Activated CD4-positive, alpha-beta T cell treated with anti-CD3 and anti-CD28 coated beads, Interleukin-2, amount 10 ng/mL, durations not matched to agents 24 days and 14 days (primary cell): Measurements from ENCODE around the gene PCDH8. TPM values are rescaled to one million over a fixed set of nuclear protein-coding genes. Genes with fewer than 3 reads are reported as not detected.

Experiments
- DNase-seq: peaks from one replicate; pipeline ENCODE4 v3.0.0; 2022
- H3K27ac Mint-ChIP-seq: one replicate; pipeline ENCODE4 v1.8.0; 2022; ENCODE audit warnings: mild to moderate bottlenecking, mixed read lengths
- H3K27me3 Mint-ChIP-seq: one replicate; pipeline ENCODE4 v1.8.0; 2022; ENCODE audit warnings: mixed read lengths
- H3K36me3 Mint-ChIP-seq: one replicate; pipeline ENCODE4 v1.8.0; 2022; ENCODE audit warnings: low read depth, mild to moderate bottlenecking, mixed read lengths
- H3K4me1 Mint-ChIP-seq: one replicate; pipeline ENCODE4 v1.8.0; 2021; ENCODE audit warnings: mixed read lengths
- H3K4me3 Mint-ChIP-seq: one replicate; pipeline ENCODE4 v1.8.0; 2022; ENCODE audit warnings: mild to moderate bottlenecking, moderate library complexity, mixed read lengths
- H3K9me3 Mint-ChIP-seq: one replicate; pipeline ENCODE4 v1.8.0; 2021; ENCODE audit warnings: mixed read lengths
- intact Hi-C: fragments of 100-400 bp; cut with micrococcal nuclease; formaldehyde crosslinking; loops from one replicate; pipeline ENCODE4 v1.15.1; 2023
- total RNA-seq: library from RNA; stranded (reverse); gene quantifications from 2 replicates; pipeline ENCODE4 v1.2.3, GENCODE V29; 2022

PCDH8 gene
- total RNA-seq, 1 donor from 2014 or later: not detected

DNA sequence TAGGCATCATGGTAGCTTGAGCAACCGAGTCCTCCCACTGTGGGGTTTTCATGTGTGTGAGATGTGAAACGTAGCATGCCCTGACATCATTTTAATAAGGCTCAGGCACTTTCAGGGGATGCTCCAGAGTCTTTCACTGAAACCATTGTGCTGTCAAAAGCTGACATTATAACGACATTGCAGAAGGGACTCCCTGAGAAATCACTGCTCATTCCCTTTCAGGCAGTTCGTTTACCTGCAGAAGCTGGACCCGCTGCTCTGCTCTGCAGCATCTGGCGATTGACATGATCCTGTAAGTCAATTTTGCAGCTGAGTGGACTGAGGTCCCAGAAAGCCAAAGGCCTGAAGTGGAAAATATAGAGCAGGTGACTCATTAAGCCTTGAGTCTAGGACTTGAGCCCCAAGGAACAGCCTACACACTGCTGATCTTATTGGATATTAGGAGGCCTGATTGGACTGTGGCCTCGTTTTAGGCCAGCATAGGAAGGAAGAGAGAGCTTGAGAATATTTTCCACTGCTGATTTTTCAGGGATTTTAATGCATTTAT is 54.9 kb downstream of the PCDH8 start:
- Mint-ChIP-seq H3K9me3 (no peaks in the 10 kb centered on the region), H3K27me3 (no peaks in the 10 kb centered on the region), H3K27ac (no peak overlapping the region), H3K4me1 (no peaks in the 10 kb centered on the region), H3K4me3 (no peak overlapping the region), H3K36me3 (no peaks in the 10 kb centered on the region)
- DNase-seq: no peak
- intact Hi-C loops: no loop called here

Other genes with a start within 250 kb of the PCDH8 start
- 8.9 TPM in 2 replicates for gene HNRNPA1L2, start 206.2 kb downstream of the PCDH8 start, total RNA-seq
- gene SUGT1, start 195.8 kb downstream of the PCDH8 start, total RNA-seq: 71.2 and 77.8 TPM in 2 replicates
- not detected in 2 replicates for gene CNMD, start 108.8 kb downstream of the PCDH8 start, total RNA-seq
- not detected in 2 replicates for gene OLFM4, start 180.2 kb upstream of the PCDH8 start, total RNA-seq